ENCODE data around the gene LRMDA. TPM values are rescaled to one million over a fixed set of nuclear protein-coding genes. Genes with fewer than 3 reads are reported as not detected.

The LRMDA gene
- total RNA-seq, 4 donors from 2014 or later, result 2.2 to 7.8 (median 4.5) TPM

DNA sequence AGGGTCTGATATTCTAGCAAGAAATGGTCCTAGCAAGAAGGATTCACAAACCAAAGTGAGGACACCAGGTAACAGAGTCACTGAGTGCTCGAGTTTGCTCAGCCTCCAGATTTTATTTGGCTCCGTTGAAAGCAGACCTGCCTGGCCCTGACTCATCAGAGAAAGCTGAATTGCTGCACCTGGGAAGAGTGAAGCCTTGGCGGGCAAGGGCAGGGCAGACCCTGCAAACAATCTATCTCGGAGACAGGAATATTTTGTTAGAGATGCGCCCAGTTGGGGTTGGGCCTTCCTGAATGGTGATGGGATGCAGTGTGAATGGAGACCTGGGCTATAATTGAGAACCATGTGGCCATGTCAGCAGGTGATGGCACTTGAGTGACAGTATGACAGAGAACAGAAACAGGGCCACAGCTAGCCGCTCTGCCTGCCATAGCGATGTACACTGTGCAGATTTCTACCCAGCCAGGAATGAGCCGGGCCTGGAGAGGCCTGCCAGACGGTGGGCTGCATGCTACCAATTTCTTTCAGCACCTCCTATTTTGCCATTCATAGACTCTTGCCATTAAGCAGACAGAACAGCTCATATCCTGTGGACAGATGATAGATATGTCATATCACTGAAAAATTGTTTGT, 744.2 kb downstream of the LRMDA start:
- intact Hi-C loops (cut with DNase I; ENCODE audit: low total_unique reads), result no loop called here
- TF ChIP-seq EP300 (IDR thresholded peaks at IDR 0.05; ENCODE audit: low read depth) (no peak), POLR2A (IDR thresholded peaks at IDR 0.05) (no peak), POLR2AphosphoS5 (IDR thresholded peaks at IDR 0.05) (no peak)
- TF ChIP-seq, protein P1, sequence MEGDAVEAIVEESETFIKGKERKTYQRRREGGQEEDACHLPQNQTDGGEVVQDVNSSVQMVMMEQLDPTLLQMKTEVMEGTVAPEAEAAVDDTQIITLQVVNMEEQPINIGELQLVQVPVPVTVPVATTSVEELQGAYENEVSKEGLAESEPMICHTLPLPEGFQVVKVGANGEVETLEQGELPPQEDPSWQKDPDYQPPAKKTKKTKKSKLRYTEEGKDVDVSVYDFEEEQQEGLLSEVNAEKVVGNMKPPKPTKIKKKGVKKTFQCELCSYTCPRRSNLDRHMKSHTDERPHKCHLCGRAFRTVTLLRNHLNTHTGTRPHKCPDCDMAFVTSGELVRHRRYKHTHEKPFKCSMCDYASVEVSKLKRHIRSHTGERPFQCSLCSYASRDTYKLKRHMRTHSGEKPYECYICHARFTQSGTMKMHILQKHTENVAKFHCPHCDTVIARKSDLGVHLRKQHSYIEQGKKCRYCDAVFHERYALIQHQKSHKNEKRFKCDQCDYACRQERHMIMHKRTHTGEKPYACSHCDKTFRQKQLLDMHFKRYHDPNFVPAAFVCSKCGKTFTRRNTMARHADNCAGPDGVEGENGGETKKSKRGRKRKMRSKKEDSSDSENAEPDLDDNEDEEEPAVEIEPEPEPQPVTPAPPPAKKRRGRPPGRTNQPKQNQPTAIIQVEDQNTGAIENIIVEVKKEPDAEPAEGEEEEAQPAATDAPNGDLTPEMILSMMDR (IDR thresholded peaks at IDR 0.05), result no peak
- no peaks in the 10 kb centered on the region for H3K4me1 ChIP-seq

DNA sequence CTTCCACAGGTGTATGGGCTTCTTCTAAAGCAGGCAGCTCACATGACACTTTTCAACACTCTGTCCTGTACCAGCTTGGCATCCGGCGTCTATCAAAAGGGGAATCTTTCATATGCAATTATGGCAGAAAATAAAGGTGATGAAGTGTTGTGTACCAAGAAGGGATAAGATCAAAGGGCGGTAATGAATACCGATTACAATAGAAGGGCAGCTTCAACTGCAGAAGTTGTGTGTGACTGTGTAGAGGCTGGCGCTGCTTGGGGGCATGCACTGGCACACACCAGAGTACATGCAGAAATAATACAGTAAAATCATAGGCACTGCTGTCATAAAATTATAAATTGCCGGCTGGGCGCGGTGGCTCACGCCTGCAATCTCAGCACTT, 744.7 kb downstream of the LRMDA start:
- intact Hi-C loops (cut with DNase I; ENCODE audit: low total_unique reads), result no loop called here
- no peaks in the 10 kb centered on the region for H3K9me3 ChIP-seq
- H3K36me3 ChIP-seq, result no peaks in the 10 kb centered on the region
- no peak overlapping the region for H3K4me3 ChIP-seq
- no peak overlapping the region for H3K27ac ChIP-seq
- no peak for TF ChIP-seq POLR2AphosphoS5 (IDR thresholded peaks at IDR 0.05)
- TF ChIP-seq, protein P1 (IDR thresholded peaks at IDR 0.05), result no peak
- no peak for TF ChIP-seq POLR2A (IDR thresholded peaks at IDR 0.05)
- no peak for TF ChIP-seq EP300 (IDR thresholded peaks at IDR 0.05; ENCODE audit: low read depth)
- no peak for DNase-seq
- no peaks in the 10 kb centered on the region for H3K27me3 ChIP-seq
- WGBS, 2 donors (ENCODE audit: low coverage in 1 of 2), result 85% methylated on average over 9 of the region's 9 CpGs; no CpG with 5 or more reads in 1 of the 2 donors
- in situ Hi-C loops (cut with MboI; ENCODE audit: low pct_ligation_motif_present in 1 of 4, low pct_unique_long_range_greater_than_20kb in 1 of 4, low sequenced_read_pairs in 3 of 4), result no loop called here
- no peaks in the 10 kb centered on the region for H3K4me1 ChIP-seq

More for the DNA sequence above, 744.2 kb downstream of the LRMDA start:
- DNase-seq, result no peak
- no peak overlapping the region for H3K4me3 ChIP-seq
- 60 to 87% methylated on average over 1 to 9 of the region's 9 CpGs for WGBS, 2 donors (ENCODE audit: low coverage in 1 of 2)
- H3K27ac ChIP-seq, result no peak overlapping the region
- H3K36me3 ChIP-seq, result no peaks in the 10 kb centered on the region
- H3K27me3 ChIP-seq, result no peaks in the 10 kb centered on the region
- in situ Hi-C loops (cut with MboI; ENCODE audit: low pct_ligation_motif_present in 1 of 4, low pct_unique_long_range_greater_than_20kb in 1 of 4, low sequenced_read_pairs in 3 of 4), result no loop called here
- no peaks in the 10 kb centered on the region for H3K9me3 ChIP-seq

DNA sequence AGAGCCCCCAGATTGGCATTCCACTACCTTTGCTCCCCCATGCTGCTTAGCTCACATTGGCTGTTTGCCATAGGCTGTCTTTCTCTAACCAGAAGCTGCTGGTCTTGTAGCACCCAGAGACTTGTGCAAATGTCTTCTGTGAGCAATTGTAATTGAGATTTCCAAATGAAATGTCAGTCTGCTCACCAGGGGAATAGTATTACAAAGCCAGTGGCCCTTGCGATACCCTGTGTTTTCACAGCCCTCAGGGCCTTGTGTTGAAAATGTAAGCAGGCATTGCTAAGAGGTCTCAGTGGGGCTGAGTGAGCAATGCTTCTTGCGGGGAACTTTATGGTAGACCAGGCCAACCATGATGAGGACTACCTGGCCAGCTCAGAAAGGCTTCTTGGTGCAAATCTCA, 746.5 kb downstream of the LRMDA start:
- intact Hi-C loops (cut with DNase I; ENCODE audit: low total_unique reads) (no loop called here), in situ Hi-C loops (cut with MboI; ENCODE audit: low pct_ligation_motif_present in 1 of 4, low pct_unique_long_range_greater_than_20kb in 1 of 4, low sequenced_read_pairs in 3 of 4) (no loop called here)
- TF ChIP-seq POLR2AphosphoS5 (IDR thresholded peaks at IDR 0.05), result no peak
- TF ChIP-seq, protein P1 (IDR thresholded peaks at IDR 0.05), result no peak
- no peak for TF ChIP-seq POLR2A (IDR thresholded peaks at IDR 0.05)
- TF ChIP-seq EP300 (IDR thresholded peaks at IDR 0.05; ENCODE audit: low read depth), result no peak
- H3K9me3 ChIP-seq, result no peaks in the 10 kb centered on the region
- H3K4me3 ChIP-seq, result no peak overlapping the region
- H3K4me1 ChIP-seq, result no peaks in the 10 kb centered on the region
- no peaks in the 10 kb centered on the region for H3K27me3 ChIP-seq
- H3K27ac ChIP-seq, result no peak overlapping the region
- DNase-seq, result no peak
- no peaks in the 10 kb centered on the region for H3K36me3 ChIP-seq
- 95 to 100% methylated on average over 2 of the region's 2 CpGs for WGBS, 2 donors (ENCODE audit: low coverage in 1 of 2)

DNA sequence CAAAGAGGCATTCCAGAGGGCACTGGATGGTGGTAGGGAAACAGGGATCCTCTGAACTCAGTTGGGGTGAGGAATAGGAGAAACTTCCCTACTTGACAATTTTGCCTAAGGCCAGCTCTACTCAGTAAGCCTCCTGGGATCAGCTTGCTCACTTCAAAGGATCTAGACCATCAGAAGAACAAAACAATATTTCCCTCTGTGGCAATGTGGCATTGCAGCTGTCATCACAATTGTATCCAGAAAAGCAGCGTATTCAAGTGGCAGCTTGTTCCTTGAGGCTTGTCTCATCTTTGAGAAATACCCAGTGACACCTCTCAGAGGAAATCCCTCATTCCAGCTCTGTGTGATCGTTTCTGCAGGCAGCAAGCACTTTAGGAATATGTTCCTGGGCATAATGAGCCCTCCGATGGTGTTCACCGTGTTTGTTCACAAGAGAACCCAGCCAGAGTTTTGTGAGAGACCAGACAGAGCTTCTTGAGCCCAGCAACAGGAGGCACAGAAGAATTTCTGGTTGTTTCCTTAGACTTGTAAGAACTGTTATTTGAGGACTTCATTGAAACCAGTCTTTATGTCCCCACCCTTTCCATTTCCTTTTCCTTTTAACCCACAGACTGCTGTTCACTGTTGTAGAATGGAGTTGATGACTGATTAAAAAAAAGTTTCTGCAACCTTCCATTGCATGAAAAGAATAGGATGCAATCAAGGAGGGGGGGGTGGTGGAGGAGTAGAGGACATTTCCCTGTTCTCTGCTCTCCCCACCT, 747.3 kb downstream of the LRMDA start:
- intact Hi-C loops (cut with DNase I; ENCODE audit: low total_unique reads), result no loop called here

More for the DNA sequence above, 747.3 kb downstream of the LRMDA start:
- Histone ChIP-seq H3K4me3 (no peak overlapping the region), H3K36me3 (no peaks in the 10 kb centered on the region), H3K27me3 (no peaks in the 10 kb centered on the region), H3K4me1 (no peaks in the 10 kb centered on the region), H3K27ac (no peak overlapping the region), H3K9me3 (no peaks in the 10 kb centered on the region)
- TF ChIP-seq POLR2A (IDR thresholded peaks at IDR 0.05), result no peak
- no peak for TF ChIP-seq EP300 (IDR thresholded peaks at IDR 0.05; ENCODE audit: low read depth)
- WGBS, 2 donors (ENCODE audit: low coverage in 1 of 2), result 81% methylated on average over 4 of the region's 4 CpGs; no CpG with 5 or more reads in 1 of the 2 donors
- in situ Hi-C loops (cut with MboI; ENCODE audit: low pct_ligation_motif_present in 1 of 4, low pct_unique_long_range_greater_than_20kb in 1 of 4, low sequenced_read_pairs in 3 of 4), result no loop called here
- DNase-seq, result no peak

All from transverse colon (tissue), 4 donors.